Cerebellar nuclear complex (tissue), 1 donor: ENCODE data around the gene THAP7.
"Not testable (repeated sequence)": the region's sequence is repeated elsewhere in the genome, so short reads cannot be mapped to it uniquely, and the experiment has no call there.

Source experiments
- DNase-seq, 2 experiments: peaks; one replicate each; lab custom pipeline; 2025; lab: John Stamatoyannopoulos, UW

THAP7 gene

GRCh38 chr22:20979940-20980453 lies 21.9 kb downstream of the THAP7 start:
- no peak for DNase-seq

- no peak for DNase-seq
These were observed 22.6 kb downstream of the THAP7 start for GRCh38 chr22:20979243-20979809.

GRCh38 chr22:20978419-20978818 lies 23.5 kb downstream of the THAP7 start:
- DNase-seq, result no peak

- DNase-seq, result no peak
These were observed 24.3 kb downstream of the THAP7 start for GRCh38 chr22:20977516-20978170.

GRCh38 chr22:20977019-20977418 lies 24.9 kb downstream of the THAP7 start:
- no peak for DNase-seq

GRCh38 chr22:20976291-20976877 lies 25.5 kb downstream of the THAP7 start:
- DNase-seq, result no peak

GRCh38 chr22:20975541-20976290 lies 26.2 kb downstream of the THAP7 start:
- DNase-seq, result no peak

- DNase-seq, result no peak
These were observed 27.5 kb downstream of the THAP7 start for GRCh38 chr22:20974336-20974955.

GRCh38 chr22:20973634-20974286 lies 28.2 kb downstream of the THAP7 start:
- no peak for DNase-seq

GRCh38 chr22:20972933-20973577 lies 28.9 kb downstream of the THAP7 start:
- DNase-seq, result no peak

- not testable (repeated sequence) for DNase-seq
These were observed 29.8 kb downstream of the THAP7 start for GRCh38 chr22:20972014-20972694.

- no peak for DNase-seq
These were observed 30.8 kb downstream of the THAP7 start for GRCh38 chr22:20970939-20971657.

- no peak for DNase-seq
These were observed 33.5 kb downstream of the THAP7 start for GRCh38 chr22:20968281-20968977.

- DNase-seq, result no peak
These were observed 34.2 kb downstream of the THAP7 start for GRCh38 chr22:20967697-20968211.

GRCh38 chr22:20966883-20967696 lies 34.8 kb downstream of the THAP7 start, which contains the start of gene AIFM3:
Gene AIFM3 (plus strand): TSS chr22:20967255. CDS start chr22:20967945, 690 bp downstream.
- DNase-seq, result no peak

GRCh38 chr22:20965888-20966855 lies 35.7 kb downstream of the THAP7 start:
- DNase-seq, result no peak
